Right ventricle myocardium superior (tissue), 1 donor: ENCODE results near the gene FAM117A. TPM values are rescaled to one million over a fixed set of nuclear protein-coding genes. Genes with fewer than 3 reads are reported as not detected.
"Not testable (repeated sequence)": the region's sequence is repeated elsewhere in the genome, so short reads cannot be mapped to it uniquely, and the experiment has no call there.

Experiments used
- ATAC-seq: fragments of 200-7000 bp; cut with Tn5 transposase; one replicate; pipeline ENCODE4 v1.9.1; 2020; ENCODE audit warnings: mild to moderate bottlenecking; ENCODE audit not compliant: poor library complexity
- DNase-seq: peaks from one replicate; pipeline ENCODE4 v3.0.0-alpha.2; 2020
- intact Hi-C: fragments of 100-400 bp; cut with DNase I; formaldehyde crosslinking; loops from one replicate; pipeline ENCODE4 v1.11.2; 2022
- total RNA-seq: library from RNA; stranded (reverse); fragmentation: NEBNext Ultra II Directional; extraction: Animal tissue kit (Norgen Biotek cat#: 25700); gene quantifications from one replicate; pipeline ENCODE4 v1.2.1, GENCODE V29; 2021
- donor health status: DM: no; HTN: yes; CAD: no; lungs with severe emphysema.

Gene FAM117A
- total RNA-seq, 1 donor from 2014 or later, result 9.5 TPM

GRCh38 chr17:49695698-49696232, 68.2 kb downstream of the FAM117A start:
- intact Hi-C loops, result loop anchor here (2.0 kb wide), 1 partner anchor 127 kb away; no protein-coding TSS in a partner anchor
- ATAC-seq (no peak), DNase-seq (no peak)

- intact Hi-C loops, result loop anchor here (2.0 kb wide), 1 partner anchor 126 kb away; no protein-coding TSS in a partner anchor
- ATAC-seq (peak; percentile 21), DNase-seq (peak; percentile 74)
These were observed 68.9 kb downstream of the FAM117A start for GRCh38 chr17:49694847-49695697.

GRCh38 chr17:49692751-49693150, 71.2 kb downstream of the FAM117A start:
- intact Hi-C loops, result no loop called here
- DNase-seq (no peak), ATAC-seq (no peak)

GRCh38 chr17:49691677-49692191, 72.2 kb downstream of the FAM117A start:
- ATAC-seq, result peak; percentile 26
- no peak for DNase-seq
- intact Hi-C loops, result no loop called here

- ATAC-seq (peak; percentile 82), DNase-seq (no peak)
- intact Hi-C loops, result no loop called here
These were observed 72.8 kb downstream of the FAM117A start for GRCh38 chr17:49691086-49691676.

- ATAC-seq (peak; percentile 13), DNase-seq (no peak)
- intact Hi-C loops, result no loop called here
These were observed 73.7 kb downstream of the FAM117A start for GRCh38 chr17:49690256-49690655.

GRCh38 chr17:49688848-49689247, 75.1 kb downstream of the FAM117A start:
- no peak for DNase-seq
- intact Hi-C loops, result no loop called here
- no peak for ATAC-seq

- DNase-seq (no peak), ATAC-seq (no peak)
- intact Hi-C loops, result no loop called here
These were observed 75.9 kb downstream of the FAM117A start for GRCh38 chr17:49687878-49688491.

GRCh38 chr17:49681106-49681979, 82.6 kb downstream of the FAM117A start:
- DNase-seq (no peak), ATAC-seq (no peak)
- intact Hi-C loops, result no loop called here

- DNase-seq (no peak), ATAC-seq (no peak)
- intact Hi-C loops, result no loop called here
These were observed 83.6 kb downstream of the FAM117A start for GRCh38 chr17:49680314-49680713.

GRCh38 chr17:49677933-49678847, 85.7 kb downstream of the FAM117A start, which contains the start of gene SPOP:
TSS of gene SPOP (minus strand) at chr17:49678097. CDS start at chr17:49622810, 55,287 bp downstream.
- peak; percentile 97 for ATAC-seq
- intact Hi-C loops, result loop anchor here (10.0 kb wide), 1 partner anchor 63 kb away; no protein-coding TSS in a partner anchor

GRCh38 chr17:49677134-49677932, 86.6 kb downstream of the FAM117A start:
- intact Hi-C loops, result loop anchor here (10.0 kb wide), 1 partner anchor 63 kb away; no protein-coding TSS in a partner anchor
- DNase-seq (peak; percentile 99), ATAC-seq (peak; percentile 90)

More at GRCh38 chr17:49677933-49678847, 85.7 kb downstream of the FAM117A start, which contains the start of gene SPOP:
- peak; percentile 100 for DNase-seq

- intact Hi-C loops, result loop anchor here (10.0 kb wide), 1 partner anchor 62 kb away; no protein-coding TSS in a partner anchor
- ATAC-seq, result no peak
- no peak for DNase-seq
These were observed 87.6 kb downstream of the FAM117A start for GRCh38 chr17:49676276-49676868.

- DNase-seq, result no peak
- intact Hi-C loops, result loop anchor here (10.0 kb wide), 1 partner anchor 60 kb away; no protein-coding TSS in a partner anchor
- ATAC-seq, result no peak
These were observed 89.4 kb downstream of the FAM117A start for GRCh38 chr17:49674507-49674906.

GRCh38 chr17:49673679-49674078, 90.3 kb downstream of the FAM117A start:
- intact Hi-C loops, result loop anchor here (10.0 kb wide), 1 partner anchor 59 kb away; no protein-coding TSS in a partner anchor
- DNase-seq, ATAC-seq: not testable (repeated sequence)
